DMS53 treated with DMSO at 0.1 percent for 48 hours (cell line): ENCODE results near the gene NUDT14.

Experiments
- DNase-seq: peaks from one replicate; lab custom pipeline; 2025; ENCODE audit not compliant: unreplicated experiment; lab: John Stamatoyannopoulos, UW

Gene NUDT14

DNA sequence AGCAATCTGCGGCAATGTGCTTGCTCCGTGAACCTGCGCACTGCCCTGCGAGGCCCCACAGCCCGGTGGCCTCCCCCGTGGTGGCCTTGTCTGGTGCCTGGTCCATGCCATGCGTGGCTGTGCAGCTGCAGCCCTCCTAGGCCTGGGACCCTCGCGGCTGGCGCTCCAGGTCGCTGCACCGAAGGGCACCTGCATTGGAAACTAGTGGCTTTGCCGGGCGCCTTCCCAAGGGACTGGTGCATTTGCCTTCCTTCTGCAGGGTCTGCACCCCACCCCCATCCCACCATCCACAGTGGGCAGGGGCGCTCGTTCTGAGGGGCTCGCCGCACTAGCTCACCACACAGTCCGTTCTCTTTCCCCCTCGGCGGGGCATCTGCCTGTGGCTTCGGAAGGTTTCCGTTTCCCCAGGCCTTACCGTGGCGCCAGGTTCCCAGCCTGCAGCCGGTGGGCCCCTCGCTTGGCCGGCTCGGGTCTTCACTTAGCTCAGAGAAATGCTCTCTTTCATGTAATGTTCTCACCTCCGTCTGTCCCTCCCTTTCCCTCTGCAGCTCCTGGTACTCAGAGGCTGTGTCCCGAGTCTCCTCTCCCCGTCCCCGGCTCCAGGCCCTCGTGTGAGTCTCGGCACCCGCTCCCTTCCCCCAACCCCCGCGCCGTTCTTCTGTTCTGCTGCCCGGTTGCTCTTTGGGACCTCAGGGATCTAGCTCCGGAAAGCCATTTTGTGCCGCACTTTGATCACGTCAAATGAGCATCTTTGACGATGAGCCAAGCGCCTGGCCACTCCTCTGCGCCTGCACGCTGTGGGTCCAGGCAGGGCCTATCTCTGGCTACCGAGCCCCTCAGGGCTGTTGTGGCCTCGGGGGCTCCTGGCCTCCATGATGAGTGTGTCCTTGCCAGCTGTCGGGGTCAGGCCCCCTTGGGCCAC lies 44.5 kb downstream of the NUDT14 start:
- no peak for DNase-seq

- DNase-seq: no peak
These were observed 45.3 kb downstream of the NUDT14 start for GRCh38 chr14:105135700-105136395.

GRCh38 chr14:105132921-105133654 lies 48.0 kb downstream of the NUDT14 start:
- no peak for DNase-seq

GRCh38 chr14:105131241-105131640 lies 49.9 kb downstream of the NUDT14 start:
- no peak for DNase-seq

- DNase-seq: no peak
These were observed 53.1 kb downstream of the NUDT14 start for GRCh38 chr14:105128059-105128458.

- DNase-seq: no peak
These were observed 54.2 kb downstream of the NUDT14 start for GRCh38 chr14:105126981-105127329.

DNA sequence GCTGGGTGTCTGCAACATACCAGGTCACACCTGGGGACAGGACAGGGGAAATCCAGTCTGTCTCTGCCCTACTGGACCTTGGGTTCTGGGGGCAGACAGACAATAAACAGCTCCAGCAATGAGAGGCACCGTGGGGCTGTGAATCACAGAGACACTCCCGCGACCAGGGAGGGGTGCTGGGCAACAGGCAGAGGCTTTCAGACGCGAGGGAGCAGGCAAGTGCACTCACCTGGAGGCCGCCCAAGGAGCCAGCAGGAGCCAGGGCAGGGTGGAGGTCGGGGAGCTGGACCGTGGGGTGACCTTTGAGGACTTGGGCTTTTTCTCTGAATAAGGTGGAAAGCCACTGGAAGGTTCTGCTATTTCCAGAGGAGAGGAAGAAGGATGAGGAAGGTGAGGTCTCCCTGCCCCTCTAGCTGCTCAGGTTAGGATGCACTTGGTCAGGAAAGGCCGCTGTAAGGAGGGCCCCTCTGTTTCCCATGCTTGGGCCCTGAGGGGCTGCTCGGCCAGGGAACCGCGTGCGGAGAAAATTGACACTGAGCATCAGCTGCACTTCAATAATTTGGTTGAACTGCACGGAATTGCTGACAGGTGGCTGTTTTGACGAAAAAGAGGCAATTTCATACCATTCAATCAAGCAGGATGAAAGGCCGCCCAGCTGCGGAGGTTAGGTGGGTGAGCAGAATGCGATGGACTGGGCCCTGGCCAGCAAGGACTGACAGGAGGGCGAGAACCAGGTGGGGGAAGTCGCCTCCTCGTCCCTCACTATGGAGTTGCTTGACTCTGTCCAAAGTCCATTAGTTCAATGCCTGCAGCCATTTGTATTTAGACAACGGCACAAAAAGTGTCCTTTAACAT lies 54.8 kb downstream of the NUDT14 start:
- no peak for DNase-seq

GRCh38 chr14:105124823-105125222 lies 56.3 kb downstream of the NUDT14 start:
- DNase-seq: no peak

- no peak for DNase-seq
These were observed 56.9 kb downstream of the NUDT14 start for GRCh38 chr14:105123981-105124765.

DNA sequence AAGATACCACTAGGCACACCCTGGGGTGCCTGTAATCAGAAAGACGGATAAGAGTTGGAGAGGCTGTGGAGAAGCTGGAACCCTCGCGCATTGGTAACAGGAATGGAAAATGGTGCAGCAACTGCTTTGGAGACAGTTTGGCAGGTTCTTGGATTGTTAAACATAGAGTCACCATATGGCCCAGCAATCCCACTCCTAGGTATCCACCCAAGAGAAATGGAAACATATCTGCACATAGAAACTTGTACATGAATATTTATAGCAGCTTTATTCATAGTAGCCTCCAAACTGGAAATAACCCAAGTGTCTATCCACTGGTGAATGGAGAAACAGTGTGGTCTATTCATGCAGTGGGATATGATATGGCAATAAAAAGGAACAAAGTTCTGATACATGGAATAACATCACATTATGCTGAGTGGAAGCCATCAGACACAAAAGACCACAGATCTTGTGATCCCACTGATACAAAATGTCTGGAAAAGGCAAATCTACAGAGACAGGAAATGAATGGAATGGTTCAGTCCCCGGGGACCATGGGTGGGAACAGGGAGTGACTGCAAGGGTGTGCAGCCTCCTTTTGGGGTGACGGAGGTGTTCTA lies 57.9 kb downstream of the NUDT14 start:
- no peak for DNase-seq
